ENCODE results near the gene HBM.
"Not testable (repeated sequence)": the region's sequence is repeated elsewhere in the genome, so short reads cannot be mapped to it uniquely, and the experiment has no call there.

HBM gene

DNA sequence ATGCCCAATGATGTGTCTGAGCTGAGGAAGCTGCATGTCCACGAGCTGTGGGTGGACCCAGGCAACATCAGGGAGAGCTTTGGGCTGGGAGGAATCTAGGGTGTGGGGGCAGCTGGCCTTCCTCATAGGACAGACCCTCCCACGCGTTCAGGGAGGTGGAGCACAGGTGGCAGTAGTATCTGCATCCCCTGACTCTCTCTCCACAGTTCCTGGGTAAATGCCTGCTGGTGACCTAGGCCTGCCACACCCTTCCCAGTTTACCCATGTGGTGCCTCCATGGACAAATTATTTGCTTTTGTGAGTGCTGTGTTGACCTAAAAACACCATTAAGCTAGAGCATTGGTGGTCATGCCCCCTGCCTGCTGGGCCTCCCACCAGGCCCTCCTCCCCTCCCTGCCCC, 3.2 kb downstream of the HBM start:
- no peak for DNase-seq (ENCODE audit: low read depth)

DNA sequence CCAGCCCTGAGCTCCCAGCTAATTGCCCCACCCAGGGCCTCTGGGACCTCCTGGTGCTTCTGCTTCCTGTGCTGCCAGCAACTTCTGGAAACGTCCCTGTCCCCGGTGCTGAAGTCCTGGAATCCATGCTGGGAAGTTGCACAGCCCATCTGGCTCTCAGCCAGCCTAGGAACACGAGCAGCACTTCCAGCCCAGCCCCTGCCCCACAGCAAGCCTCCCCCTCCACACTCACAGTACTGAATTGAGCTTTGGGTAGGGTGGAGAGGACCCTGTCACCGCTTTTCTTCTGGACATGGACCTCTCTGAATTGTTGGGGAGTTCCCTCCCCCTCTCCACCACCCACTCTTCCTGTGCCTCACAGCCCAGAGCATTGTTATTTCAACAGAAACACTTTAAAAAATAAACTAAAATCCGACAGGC, 4.3 kb downstream of the HBM start:
- DNase-seq (ENCODE audit: low read depth): not testable (repeated sequence)

DNA sequence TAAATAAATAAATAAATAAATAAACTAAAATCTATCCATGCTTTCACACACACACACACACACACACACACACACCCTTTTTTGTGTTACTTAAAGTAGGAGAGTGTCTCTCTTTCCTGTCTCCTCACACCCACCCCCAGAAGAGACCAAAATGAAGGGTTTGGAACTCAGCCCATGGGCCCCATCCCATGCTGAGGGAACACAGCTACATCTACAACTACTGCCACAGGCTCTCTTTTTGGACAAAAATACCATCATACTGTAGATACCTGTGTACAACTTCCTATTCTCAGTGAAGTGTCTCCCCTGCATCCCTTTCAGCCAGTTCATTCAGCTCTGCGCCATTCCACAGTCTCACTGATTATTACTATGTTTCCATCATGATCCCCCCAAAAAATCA, 5.0 kb downstream of the HBM start:
- no peak for DNase-seq (ENCODE audit: low read depth)

GRCh38 chr16:172374-172941, 6.7 kb downstream of the HBM start, which contains the start of gene HBA2:
TSS of gene HBA2 (plus strand) at chr16:172876. CDS start at chr16:172913, 37 bp downstream.
- not testable (repeated sequence) for DNase-seq (ENCODE audit: low read depth)

DNA sequence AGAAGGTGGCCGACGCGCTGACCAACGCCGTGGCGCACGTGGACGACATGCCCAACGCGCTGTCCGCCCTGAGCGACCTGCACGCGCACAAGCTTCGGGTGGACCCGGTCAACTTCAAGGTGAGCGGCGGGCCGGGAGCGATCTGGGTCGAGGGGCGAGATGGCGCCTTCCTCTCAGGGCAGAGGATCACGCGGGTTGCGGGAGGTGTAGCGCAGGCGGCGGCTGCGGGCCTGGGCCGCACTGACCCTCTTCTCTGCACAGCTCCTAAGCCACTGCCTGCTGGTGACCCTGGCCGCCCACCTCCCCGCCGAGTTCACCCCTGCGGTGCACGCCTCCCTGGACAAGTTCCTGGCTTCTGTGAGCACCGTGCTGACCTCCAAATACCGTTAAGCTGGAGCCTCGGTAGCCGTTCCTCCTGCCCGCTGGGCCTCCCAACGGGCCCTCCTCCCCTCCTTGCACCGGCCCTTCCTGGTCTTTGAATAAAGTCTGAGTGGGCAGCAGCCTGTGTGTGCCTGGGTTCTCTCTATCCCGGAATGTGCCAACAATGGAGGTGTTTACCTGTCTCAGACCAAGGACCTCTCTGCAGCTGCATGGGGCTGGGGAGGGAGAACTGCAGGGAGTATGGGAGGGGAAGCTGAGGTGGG, 7.6 kb downstream of the HBM start:
- DNase-seq (ENCODE audit: low read depth): not testable (repeated sequence)

DNA sequence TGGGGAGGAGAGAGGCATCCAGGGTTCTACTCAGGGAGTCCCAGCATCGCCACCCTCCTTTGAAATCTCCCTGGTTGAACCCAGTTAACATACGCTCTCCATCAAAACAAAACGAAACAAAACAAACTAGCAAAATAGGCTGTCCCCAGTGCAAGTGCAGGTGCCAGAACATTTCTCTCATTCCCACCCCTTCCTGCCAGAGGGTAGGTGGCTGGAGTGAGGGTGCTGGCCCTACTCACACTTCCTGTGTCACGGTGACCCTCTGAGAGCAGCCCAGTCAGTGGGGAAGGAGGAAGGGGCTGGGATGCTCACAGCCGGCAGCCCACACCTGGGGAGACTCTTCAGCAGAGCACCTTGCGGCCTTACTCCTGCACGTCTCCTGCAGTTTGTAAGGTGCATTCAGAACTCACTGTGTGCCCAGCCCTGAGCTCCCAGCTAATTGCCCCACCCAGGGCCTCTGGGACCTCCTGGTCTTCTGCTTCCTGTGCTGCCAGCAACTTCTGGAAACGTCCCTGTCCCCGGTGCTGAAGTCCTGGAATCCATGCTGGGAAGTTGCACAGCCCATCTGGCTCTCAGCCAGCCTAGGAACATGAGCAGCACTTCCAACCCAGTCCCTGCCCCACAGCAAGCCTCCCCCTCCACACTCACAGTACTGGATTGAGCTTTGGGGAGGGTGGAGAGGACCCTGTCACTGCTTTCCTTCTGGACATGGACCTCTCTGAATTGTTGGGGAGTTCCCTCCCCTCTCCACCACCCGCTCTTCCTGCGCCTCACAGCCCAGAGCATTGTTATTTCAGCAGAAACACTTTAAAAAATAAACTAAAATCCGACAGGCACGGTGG, 8.4 kb downstream of the HBM start:
- DNase-seq (ENCODE audit: low read depth): not testable (repeated sequence)

GRCh38 chr16:175011-175949, 9.5 kb downstream of the HBM start:
- no peak for DNase-seq (ENCODE audit: low read depth)

DNA sequence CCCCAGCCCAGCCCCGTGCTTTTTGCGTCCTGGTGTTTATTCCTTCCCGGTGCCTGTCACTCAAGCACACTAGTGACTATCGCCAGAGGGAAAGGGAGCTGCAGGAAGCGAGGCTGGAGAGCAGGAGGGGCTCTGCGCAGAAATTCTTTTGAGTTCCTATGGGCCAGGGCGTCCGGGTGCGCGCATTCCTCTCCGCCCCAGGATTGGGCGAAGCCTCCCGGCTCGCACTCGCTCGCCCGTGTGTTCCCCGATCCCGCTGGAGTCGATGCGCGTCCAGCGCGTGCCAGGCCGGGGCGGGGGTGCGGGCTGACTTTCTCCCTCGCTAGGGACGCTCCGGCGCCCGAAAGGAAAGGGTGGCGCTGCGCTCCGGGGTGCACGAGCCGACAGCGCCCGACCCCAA, 10.2 kb downstream of the HBM start:
- not testable (repeated sequence) for DNase-seq (ENCODE audit: low read depth)

DNA sequence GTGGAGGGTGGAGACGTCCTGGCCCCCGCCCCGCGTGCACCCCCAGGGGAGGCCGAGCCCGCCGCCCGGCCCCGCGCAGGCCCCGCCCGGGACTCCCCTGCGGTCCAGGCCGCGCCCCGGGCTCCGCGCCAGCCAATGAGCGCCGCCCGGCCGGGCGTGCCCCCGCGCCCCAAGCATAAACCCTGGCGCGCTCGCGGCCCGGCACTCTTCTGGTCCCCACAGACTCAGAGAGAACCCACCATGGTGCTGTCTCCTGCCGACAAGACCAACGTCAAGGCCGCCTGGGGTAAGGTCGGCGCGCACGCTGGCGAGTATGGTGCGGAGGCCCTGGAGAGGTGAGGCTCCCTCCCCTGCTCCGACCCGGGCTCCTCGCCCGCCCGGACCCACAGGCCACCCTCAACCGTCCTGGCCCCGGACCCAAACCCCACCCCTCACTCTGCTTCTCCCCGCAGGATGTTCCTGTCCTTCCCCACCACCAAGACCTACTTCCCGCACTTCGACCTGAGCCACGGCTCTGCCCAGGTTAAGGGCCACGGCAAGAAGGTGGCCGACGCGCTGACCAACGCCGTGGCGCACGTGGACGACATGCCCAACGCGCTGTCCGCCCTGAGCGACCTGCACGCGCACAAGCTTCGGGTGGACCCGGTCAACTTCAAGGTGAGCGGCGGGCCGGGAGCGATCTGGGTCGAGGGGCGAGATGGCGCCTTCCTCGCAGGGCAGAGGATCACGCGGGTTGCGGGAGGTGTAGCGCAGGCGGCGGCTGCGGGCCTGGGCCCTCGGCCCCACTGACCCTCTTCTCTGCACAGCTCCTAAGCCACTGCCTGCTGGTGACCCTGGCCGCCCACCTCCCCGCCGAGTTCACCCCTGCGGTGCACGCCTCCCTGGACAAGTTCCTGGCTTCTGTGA, 11.0 kb downstream of the HBM start, which contains the start of gene HBA1:
Gene HBA1 (plus strand): TSS at position 204 of the 906 bp plus-strand sequence. CDS start 37 bp downstream, at position 241.
- DNase-seq (ENCODE audit: low read depth): not testable (repeated sequence)

DNA sequence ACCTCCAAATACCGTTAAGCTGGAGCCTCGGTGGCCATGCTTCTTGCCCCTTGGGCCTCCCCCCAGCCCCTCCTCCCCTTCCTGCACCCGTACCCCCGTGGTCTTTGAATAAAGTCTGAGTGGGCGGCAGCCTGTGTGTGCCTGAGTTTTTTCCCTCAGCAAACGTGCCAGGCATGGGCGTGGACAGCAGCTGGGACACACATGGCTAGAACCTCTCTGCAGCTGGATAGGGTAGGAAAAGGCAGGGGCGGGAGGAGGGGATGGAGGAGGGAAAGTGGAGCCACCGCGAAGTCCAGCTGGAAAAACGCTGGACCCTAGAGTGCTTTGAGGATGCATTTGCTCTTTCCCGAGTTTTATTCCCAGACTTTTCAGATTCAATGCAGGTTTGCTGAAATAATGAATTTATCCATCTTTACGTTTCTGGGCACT, 11.6 kb downstream of the HBM start:
- no peak for DNase-seq (ENCODE audit: low read depth)

- no peak for DNase-seq (ENCODE audit: low read depth)
These were observed 12.3 kb downstream of the HBM start for GRCh38 chr16:177981-178667.

GRCh38 chr16:178668-179015, 12.9 kb downstream of the HBM start:
- DNase-seq (ENCODE audit: low read depth): no peak

GRCh38 chr16:179211-180092, 13.7 kb downstream of the HBM start:
- DNase-seq (ENCODE audit: low read depth): no peak

GRCh38 chr16:180101-180675, 14.4 kb downstream of the HBM start, which contains the start of gene HBQ1:
TSS of gene HBQ1 (plus strand) at chr16:180459. CDS start at chr16:180487, 28 bp downstream.
- DNase-seq (ENCODE audit: low read depth): no peak

DNA sequence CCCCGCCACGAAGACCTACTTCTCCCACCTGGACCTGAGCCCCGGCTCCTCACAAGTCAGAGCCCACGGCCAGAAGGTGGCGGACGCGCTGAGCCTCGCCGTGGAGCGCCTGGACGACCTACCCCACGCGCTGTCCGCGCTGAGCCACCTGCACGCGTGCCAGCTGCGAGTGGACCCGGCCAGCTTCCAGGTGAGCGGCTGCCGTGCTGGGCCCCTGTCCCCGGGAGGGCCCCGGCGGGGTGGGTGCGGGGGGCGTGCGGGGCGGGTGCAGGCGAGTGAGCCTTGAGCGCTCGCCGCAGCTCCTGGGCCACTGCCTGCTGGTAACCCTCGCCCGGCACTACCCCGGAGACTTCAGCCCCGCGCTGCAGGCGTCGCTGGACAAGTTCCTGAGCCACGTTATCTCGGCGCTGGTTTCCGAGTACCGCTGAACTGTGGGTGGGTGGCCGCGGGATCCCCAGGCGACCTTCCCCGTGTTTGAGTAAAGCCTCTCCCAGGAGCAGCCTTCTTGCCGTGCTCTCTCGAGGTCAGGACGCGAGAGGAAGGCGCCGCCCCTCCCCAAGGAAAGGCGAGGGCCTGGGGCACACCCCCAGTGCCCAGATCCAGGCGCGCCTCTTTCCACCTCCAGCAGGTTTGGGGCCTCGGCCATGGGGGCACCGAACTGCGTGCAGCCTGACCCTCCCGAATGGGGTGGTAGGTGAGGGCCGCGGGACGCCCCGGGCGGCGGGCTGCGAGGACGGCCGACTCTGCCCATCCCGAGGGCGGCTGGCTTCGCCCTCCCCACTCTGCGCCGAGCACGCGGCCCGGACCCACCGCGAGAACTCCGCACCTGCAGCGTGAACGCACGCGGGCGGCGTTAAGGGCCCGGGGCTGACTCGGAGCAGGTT, 15.1 kb downstream of the HBM start:
- peak; percentile 76 for DNase-seq (ENCODE audit: low read depth)

DNA sequence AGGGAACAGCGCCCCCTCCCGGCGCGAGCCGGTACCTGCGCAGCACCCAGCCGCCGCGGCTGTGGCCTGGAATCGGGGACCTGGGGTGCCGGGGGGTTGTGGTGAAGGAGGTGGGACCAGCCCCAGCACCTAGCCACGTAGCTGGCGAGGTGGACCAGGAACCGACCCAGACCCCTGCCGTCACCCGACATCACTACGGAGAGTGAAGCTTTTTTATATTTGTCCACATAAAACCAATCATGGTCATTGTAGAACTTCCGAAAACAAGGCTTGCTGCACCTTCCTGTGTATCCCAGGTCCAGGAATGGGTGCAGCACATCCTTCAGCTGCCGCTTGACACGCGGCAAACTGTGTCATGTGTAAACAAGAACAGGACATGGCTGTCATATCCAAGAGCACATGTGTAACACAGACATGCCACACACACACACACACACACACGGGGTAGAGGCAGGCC, 15.8 kb downstream of the HBM start:
- no peak for DNase-seq (ENCODE audit: low read depth)

- DNase-seq (ENCODE audit: low read depth): no peak
These were observed 17.2 kb downstream of the HBM start for GRCh38 chr16:183005-183404.

Data from T follicular helper cell (primary cell).